ENCODE data around the gene TMEM200C.
A peak's percentile ranks its signal among the peaks of the same experiment; 100 is the strongest.

The TMEM200C gene

GRCh38 chr18:5899835-5900234 is 4.5 kb upstream of the TMEM200C start:
- H3K4ac ChIP-seq (ENCODE audit: low read depth, low read length): no peak overlapping the region
- no peak overlapping the region for H3K56ac ChIP-seq (ENCODE audit: low read length)
- no peak overlapping the region for H4K5ac ChIP-seq (ENCODE audit: low read length)
- no peaks in the 10 kb centered on the region for H3K27me3 ChIP-seq (ENCODE audit: insufficient read depth, low read length, poor library complexity)
- no peak overlapping the region for H2BK15ac ChIP-seq (replicated peaks; ENCODE audit: low read depth)
- H3K79me1 ChIP-seq (ENCODE audit: low read length): no peaks in the 10 kb centered on the region
- H3K36me3 ChIP-seq (ENCODE audit: control insufficient read depth, insufficient read depth, low read length): no peaks in the 10 kb centered on the region
- peaks cover 3% of the 10 kb centered on the region for H3K4me1 ChIP-seq (ENCODE audit: control insufficient read depth, low read depth, low read length)
- H4K8ac ChIP-seq (ENCODE audit: low read depth, low read length): no peak overlapping the region
- no peak overlapping the region for H3K18ac ChIP-seq (ENCODE audit: low read length)
- H2BK5ac ChIP-seq (ENCODE audit: low read length): no peak overlapping the region
- H3K4me3 ChIP-seq (ENCODE audit: low read length): no peak overlapping the region
- no peak overlapping the region for H3K27ac ChIP-seq (ENCODE audit: low read depth, low read length)
- WGBS (ENCODE audit: extremely low coverage, insufficient coverage, low lambda C conversion rate): no CpG with 5 or more reads among the region's 3 CpGs
- H2AK5ac ChIP-seq (ENCODE audit: low read length): no peak overlapping the region
- no peak overlapping the region for H3K9ac ChIP-seq (ENCODE audit: low read length)
- no peak overlapping the region for H3K23ac ChIP-seq (ENCODE audit: low read length)
- no peak overlapping the region for H3K4me2 ChIP-seq (ENCODE audit: low read length)
- no peak for DNase-seq
- no peaks in the 10 kb centered on the region for H3K79me2 ChIP-seq (ENCODE audit: control insufficient read depth, insufficient read depth, low read length)
- no peak overlapping the region for H2BK120ac ChIP-seq (ENCODE audit: low read depth, low read length)

DNA sequence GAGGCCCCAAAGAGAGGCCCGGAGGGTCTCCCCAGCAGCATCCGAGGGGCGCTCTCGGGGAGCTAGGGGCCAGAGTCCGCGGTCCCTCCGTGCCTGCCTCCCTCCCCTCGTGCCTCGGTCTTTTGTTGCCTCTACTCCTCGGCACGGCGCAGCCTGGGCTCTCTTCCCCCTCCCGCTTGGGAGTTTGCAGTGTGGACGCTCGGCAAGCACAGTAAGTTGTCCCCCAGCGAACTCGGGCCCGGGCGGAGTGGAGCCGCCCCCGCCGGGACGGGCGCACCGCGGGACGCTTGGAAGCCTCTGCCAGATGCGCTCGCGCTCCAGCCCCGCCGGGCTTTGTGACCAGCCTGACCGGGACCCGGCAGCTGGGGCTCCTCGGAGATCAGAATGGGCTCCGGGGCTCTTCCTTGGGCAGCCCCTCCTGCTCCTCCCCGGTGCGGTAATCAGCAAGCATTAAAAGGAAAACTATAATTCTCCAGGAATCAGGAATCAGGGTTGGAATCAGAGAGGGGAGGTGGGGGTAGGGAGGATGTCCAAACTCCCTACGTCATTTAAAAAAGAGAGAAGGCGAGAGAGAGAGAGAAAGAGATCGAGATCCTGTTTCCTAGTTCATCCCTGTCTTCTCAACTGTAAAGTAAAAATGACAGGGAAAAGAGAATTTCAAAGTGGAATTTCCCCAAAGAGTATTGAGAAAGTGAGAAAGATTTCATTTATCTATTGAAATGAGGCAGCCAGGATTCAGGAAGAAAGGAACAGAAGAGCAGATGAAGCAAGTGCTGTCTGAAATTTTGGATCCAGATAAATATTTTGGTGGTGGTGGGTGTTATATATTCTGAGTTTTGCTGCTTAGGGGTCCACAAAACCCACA is 786 bp upstream of the TMEM200C start:
- Histone ChIP-seq H3K4me3 (ENCODE audit: low read length) (peak overlapping the region; percentile 67), H3K27me3 (ENCODE audit: insufficient read depth, low read length, poor library complexity) (no peaks in the 10 kb centered on the region), H2BK5ac (ENCODE audit: low read length) (peak overlapping the region; percentile 67), H3K23ac (ENCODE audit: low read length) (peak overlapping the region; percentile 53), H3K9ac (ENCODE audit: low read length) (peak overlapping the region; percentile 96), H2BK120ac (ENCODE audit: low read depth, low read length) (peak overlapping the region; percentile 56), H2BK15ac (replicated peaks; ENCODE audit: low read depth) (no peak overlapping the region), H3K4me2 (ENCODE audit: low read length) (peak overlapping the region; percentile 64), H3K56ac (ENCODE audit: low read length) (peak overlapping the region; percentile 97), H3K79me2 (ENCODE audit: control insufficient read depth, insufficient read depth, low read length) (no peaks in the 10 kb centered on the region), H3K36me3 (ENCODE audit: control insufficient read depth, insufficient read depth, low read length) (no peaks in the 10 kb centered on the region), H3K4me1 (ENCODE audit: control insufficient read depth, low read depth, low read length) (peaks cover 4% of the 10 kb centered on the region), H3K18ac (ENCODE audit: low read length) (peak overlapping the region; percentile 85), H3K79me1 (ENCODE audit: low read length) (peaks cover 2% of the 10 kb centered on the region), H4K5ac (ENCODE audit: low read length) (no peak overlapping the region), H4K8ac (ENCODE audit: low read depth, low read length) (peak overlapping the region; percentile 30), H3K27ac (ENCODE audit: low read depth, low read length) (peak overlapping the region; percentile 16), H2AK5ac (ENCODE audit: low read length) (no peak overlapping the region), H3K4ac (ENCODE audit: low read depth, low read length) (peak overlapping the region; percentile 28)
- DNase-seq: peak; percentile 81
- WGBS (ENCODE audit: extremely low coverage, insufficient coverage, low lambda C conversion rate): no CpG with 5 or more reads among the region's 41 CpGs

GRCh38 chr18:5894611-5895298 is 567 bp downstream of the TMEM200C start:
- Histone ChIP-seq H3K79me2 (ENCODE audit: control insufficient read depth, insufficient read depth, low read length) (no peaks in the 10 kb centered on the region), H3K23ac (ENCODE audit: low read length) (no peak overlapping the region), H2BK120ac (ENCODE audit: low read depth, low read length) (no peak overlapping the region), H2BK5ac (ENCODE audit: low read length) (no peak overlapping the region), H3K18ac (ENCODE audit: low read length) (peak overlapping the region; percentile 85), H3K79me1 (ENCODE audit: low read length) (peaks cover 2% of the 10 kb centered on the region), H3K27me3 (ENCODE audit: insufficient read depth, low read length, poor library complexity) (no peaks in the 10 kb centered on the region), H3K27ac (ENCODE audit: low read depth, low read length) (no peak overlapping the region), H3K36me3 (ENCODE audit: control insufficient read depth, insufficient read depth, low read length) (no peaks in the 10 kb centered on the region), H2AK5ac (ENCODE audit: low read length) (no peak overlapping the region), H3K56ac (ENCODE audit: low read length) (peak overlapping the region; percentile 73), H4K8ac (ENCODE audit: low read depth, low read length) (no peak overlapping the region), H3K4me3 (ENCODE audit: low read length) (peak overlapping the region; percentile 65), H3K4me1 (ENCODE audit: control insufficient read depth, low read depth, low read length) (peaks cover 4% of the 10 kb centered on the region), H3K4me2 (ENCODE audit: low read length) (peak overlapping the region; percentile 34), H4K5ac (ENCODE audit: low read length) (no peak overlapping the region), H2BK15ac (replicated peaks; ENCODE audit: low read depth) (no peak overlapping the region), H3K4ac (ENCODE audit: low read depth, low read length) (peak overlapping the region; percentile 28), H3K9ac (ENCODE audit: low read length) (peak overlapping the region; percentile 77)
- DNase-seq: peak; percentile 47
- no CpG with 5 or more reads among the region's 56 CpGs for WGBS (ENCODE audit: extremely low coverage, insufficient coverage, low lambda C conversion rate)

GRCh38 chr18:5893956-5894610 is 1.2 kb downstream of the TMEM200C start:
- DNase-seq: no peak
- no peaks in the 10 kb centered on the region for H3K79me2 ChIP-seq (ENCODE audit: control insufficient read depth, insufficient read depth, low read length)
- no peak overlapping the region for H3K27ac ChIP-seq (ENCODE audit: low read depth, low read length)
- no peaks in the 10 kb centered on the region for H3K27me3 ChIP-seq (ENCODE audit: insufficient read depth, low read length, poor library complexity)
- H3K4me2 ChIP-seq (ENCODE audit: low read length): peak overlapping the region; percentile 34
- H3K4ac ChIP-seq (ENCODE audit: low read depth, low read length): no peak overlapping the region
- H4K5ac ChIP-seq (ENCODE audit: low read length): no peak overlapping the region
- no peak overlapping the region for H2BK120ac ChIP-seq (ENCODE audit: low read depth, low read length)
- H3K9ac ChIP-seq (ENCODE audit: low read length): peak overlapping the region; percentile 77
- H2AK5ac ChIP-seq (ENCODE audit: low read length): no peak overlapping the region
- no peak overlapping the region for H2BK15ac ChIP-seq (replicated peaks; ENCODE audit: low read depth)
- peaks cover 4% of the 10 kb centered on the region for H3K4me1 ChIP-seq (ENCODE audit: control insufficient read depth, low read depth, low read length)
- H3K4me3 ChIP-seq (ENCODE audit: low read length): peak overlapping the region; percentile 65
- no peak overlapping the region for H3K23ac ChIP-seq (ENCODE audit: low read length)
- H2BK5ac ChIP-seq (ENCODE audit: low read length): no peak overlapping the region
- H3K56ac ChIP-seq (ENCODE audit: low read length): peak overlapping the region; percentile 73
- no peak overlapping the region for H4K8ac ChIP-seq (ENCODE audit: low read depth, low read length)
- H3K18ac ChIP-seq (ENCODE audit: low read length): no peak overlapping the region
- WGBS (ENCODE audit: extremely low coverage, insufficient coverage, low lambda C conversion rate): no CpG with 5 or more reads among the region's 13 CpGs
- peaks cover 2% of the 10 kb centered on the region for H3K79me1 ChIP-seq (ENCODE audit: low read length)
- H3K36me3 ChIP-seq (ENCODE audit: control insufficient read depth, insufficient read depth, low read length): no peaks in the 10 kb centered on the region

- no peak for DNase-seq
- H2BK15ac ChIP-seq (replicated peaks; ENCODE audit: low read depth): no peak overlapping the region
- H2BK120ac ChIP-seq (ENCODE audit: low read depth, low read length): no peak overlapping the region
- H3K36me3 ChIP-seq (ENCODE audit: control insufficient read depth, insufficient read depth, low read length): no peaks in the 10 kb centered on the region
- no peak overlapping the region for H3K4ac ChIP-seq (ENCODE audit: low read depth, low read length)
- H3K27me3 ChIP-seq (ENCODE audit: insufficient read depth, low read length, poor library complexity): no peaks in the 10 kb centered on the region
- H3K79me1 ChIP-seq (ENCODE audit: low read length): peaks cover 2% of the 10 kb centered on the region
- peak overlapping the region; percentile 27 for H3K9ac ChIP-seq (ENCODE audit: low read length)
- H3K18ac ChIP-seq (ENCODE audit: low read length): no peak overlapping the region
- no peak overlapping the region for H3K56ac ChIP-seq (ENCODE audit: low read length)
- no peak overlapping the region for H2AK5ac ChIP-seq (ENCODE audit: low read length)
- no peaks in the 10 kb centered on the region for H3K79me2 ChIP-seq (ENCODE audit: control insufficient read depth, insufficient read depth, low read length)
- H4K8ac ChIP-seq (ENCODE audit: low read depth, low read length): no peak overlapping the region
- no peak overlapping the region for H4K5ac ChIP-seq (ENCODE audit: low read length)
- H3K4me1 ChIP-seq (ENCODE audit: control insufficient read depth, low read depth, low read length): peaks cover 4% of the 10 kb centered on the region
- H3K4me2 ChIP-seq (ENCODE audit: low read length): no peak overlapping the region
- no peak overlapping the region for H3K4me3 ChIP-seq (ENCODE audit: low read length)
- no peak overlapping the region for H3K23ac ChIP-seq (ENCODE audit: low read length)
- H2BK5ac ChIP-seq (ENCODE audit: low read length): no peak overlapping the region
- H3K27ac ChIP-seq (ENCODE audit: low read depth, low read length): no peak overlapping the region
These were observed 2.4 kb downstream of the TMEM200C start for GRCh38 chr18:5892823-5893431.
